PC-3 (cell line): ENCODE data around the gene ZNF91. TPM values are rescaled to one million over a fixed set of nuclear protein-coding genes. Genes with fewer than 3 reads are reported as not detected.
"Not testable (repeated sequence)": the region's sequence is repeated elsewhere in the genome, so short reads cannot be mapped to it uniquely, and the experiment has no call there.

Source experiments
- ATAC-seq: fragments of 200-7000 bp; cut with Tn5 transposase; 2 replicates; pipeline ENCODE4 v1.9.1; 2020; ENCODE audit warnings: mild to moderate bottlenecking, moderate library complexity
- BruUV-seq: library from RNA; stranded (reverse); fragments of 400-500 nt; replicated peaks from 2 replicates; lab custom pipeline; 2021; lab: Mats Ljungman, UMichigan
- CTCF ChIA-PET: fragments of 300-600 bp; sonication (Branson Sonifier 250); formaldehyde crosslinking; loops from one replicate; lab custom pipeline; 2022; ENCODE audit warnings: antibody characterized with exemption; lab: Charles Lee
- POLR2A ChIA-PET: fragments of 300-600 bp; sonication (Branson Sonifier 250); formaldehyde crosslinking; loops from one replicate; lab custom pipeline; 2022; ENCODE audit warnings: antibody characterized with exemption; ENCODE audit not compliant: unreplicated experiment; lab: Charles Lee
- DNase-seq: peaks from one replicate; pipeline ENCODE4 v3.0.0-alpha.2; 2015
- H2AFZ ChIP-seq: fragments of 300-600 bp; sonication (generic); 2 replicates; pipeline ENCODE4 v1.6.0; 2016; ENCODE audit warnings: antibody characterized with exemption, low read length
- H3F3A ChIP-seq: fragments of 300-600 bp; sonication (generic); one replicate; pipeline ENCODE4 v1.6.0; 2017; ENCODE audit warnings: antibody characterized with exemption, low read length, control low read depth, mild to moderate bottlenecking; ENCODE audit not compliant: unreplicated experiment
- H3K27ac ChIP-seq: fragments of 300-600 bp; sonication (generic); 2 replicates; pipeline ENCODE4 v1.5.1; 2016; ENCODE audit warnings: mild to moderate bottlenecking, low read length
- H3K27me3 ChIP-seq: fragments of 300-600 bp; sonication (generic); 2 replicates; pipeline ENCODE4 v1.6.1; 2016; ENCODE audit warnings: low read length, mixed read lengths
- H3K36me3 ChIP-seq: fragments of 300-600 bp; sonication (generic); 2 replicates; pipeline ENCODE4 v1.6.1; 2016; ENCODE audit warnings: low read depth, mixed run types, low read length, mixed read lengths
- H3K4me1 ChIP-seq: fragments of 300-600 bp; sonication (generic); 2 replicates; pipeline ENCODE4 v1.5.1; 2016; ENCODE audit warnings: low read length; ENCODE audit not compliant: insufficient read depth
- H3K4me2 ChIP-seq: fragments of 300-600 bp; sonication (generic); 2 replicates; pipeline ENCODE4 v1.6.0; 2016; ENCODE audit warnings: low read length
- H3K4me3 ChIP-seq: fragments of 300-600 bp; sonication (generic); 2 replicates; pipeline ENCODE4 v1.5.1; 2016; ENCODE audit warnings: mild to moderate bottlenecking, low read length, mixed read lengths
- H3K79me2 ChIP-seq: fragments of 300-600 bp; sonication (generic); 2 replicates; pipeline ENCODE4 v1.6.1; 2017; ENCODE audit warnings: low read length, mixed read lengths
- H3K9ac ChIP-seq: fragments of 300-600 bp; sonication (generic); 2 replicates; pipeline ENCODE4 v1.6.0; 2016; ENCODE audit warnings: mild to moderate bottlenecking, low read length
- H3K9me2 ChIP-seq: fragments of 300-600 bp; sonication (generic); replicated peaks from 2 replicates; pipeline ENCODE4 v1.6.1; 2016; ENCODE audit warnings: mixed run types, low read length, mixed read lengths
- H3K9me3 ChIP-seq: fragments of 300-600 bp; sonication (generic); 2 replicates; pipeline ENCODE4 v1.6.1; 2016; ENCODE audit warnings: low read length, mixed read lengths
- H4K20me1 ChIP-seq: fragments of 300-600 bp; sonication (generic); 2 replicates; pipeline ENCODE4 v1.6.1; 2016; ENCODE audit warnings: low read length, mixed read lengths
- CTCF ChIP-seq: fragments of 300-600 bp; sonication (generic); conservative IDR thresholded peaks from 2 replicates; pipeline ENCODE4 v1.5.1; 2017; ENCODE audit warnings: antibody characterized with exemption, low read depth, mild to moderate bottlenecking, low read length
- EZH2 ChIP-seq: fragments of 300-600 bp; sonication (generic); IDR thresholded peaks from one replicate; pipeline ENCODE4 v1.6.1; 2017; ENCODE audit warnings: antibody characterized with exemption, mild to moderate bottlenecking, low read length; ENCODE audit not compliant: unreplicated experiment
- EZH2phosphoT487 ChIP-seq: fragments of 300-600 bp; sonication (generic); IDR thresholded peaks from 2 replicates; pipeline ENCODE4 v1.6.1; 2018; ENCODE audit warnings: mild to moderate bottlenecking, antibody characterized with exemption, low read length, borderline replicate concordance
- intact Hi-C: fragments of 100-400 bp; cut with micrococcal nuclease; formaldehyde crosslinking; loops from 2 replicates; pipeline ENCODE4 v1.9.0; 2023
- total RNA-seq: library from RNA; depleted of rRNA; stranded (reverse); fragments of >200 nt; gene quantifications from 2 replicates; pipeline ENCODE4 v1.2.3, GENCODE V29; 2014

ZNF91 gene
- total RNA-seq, 1 experiment from 2014 or later, result 22.2 TPM

- H3F3A ChIP-seq, result no peaks in the 10 kb centered on the region
- DNase-seq (peak; percentile 56), ATAC-seq (peak; percentile 80)
- CTCF ChIA-PET, result no interaction called here
- peaks cover 96% of the 10 kb centered on the region for H3K36me3 ChIP-seq
- H3K9me3 ChIP-seq, result peaks cover 62% of the 10 kb centered on the region
- POLR2A ChIA-PET, result no interaction called here
- peaks cover 10% of the 10 kb centered on the region; the same call in 1 of the 2 replicates for H3K4me1 ChIP-seq
- peak overlapping the region; percentile 23; the same call in 1 of the 2 replicates for H3K4me2 ChIP-seq
- H3K4me3 ChIP-seq, result peak overlapping the region; percentile 25
- no TSS peak for BruUV-seq
- no peak overlapping the region for H3K27ac ChIP-seq
- H3K27me3 ChIP-seq, result no peaks in the 10 kb centered on the region
- intact Hi-C loops, result no loop called here
- H4K20me1 ChIP-seq, result no peaks in the 10 kb centered on the region
- H2AFZ ChIP-seq, result no peak overlapping the region
- peaks cover 99% of the 10 kb centered on the region for H3K79me2 ChIP-seq
- H3K9me2 ChIP-seq, result no peaks in the 10 kb centered on the region
- no peak overlapping the region for H3K9ac ChIP-seq
- TF ChIP-seq EZH2, result no peak
Observed at GRCh38 chr19:23381114-23381513, 14.2 kb downstream of the ZNF91 start.

GRCh38 chr19:23379671-23380070 is 15.6 kb downstream of the ZNF91 start:
- Histone ChIP-seq H3K36me3 (peaks cover 96% of the 10 kb centered on the region), H3K79me2 (peaks cover 95% of the 10 kb centered on the region), H3K9me3 (peaks cover 56% of the 10 kb centered on the region)
- intact Hi-C loops, DNase-seq, H3K27ac ChIP-seq, H3K4me2 ChIP-seq, H3K27me3 ChIP-seq, H4K20me1 ChIP-seq, H2AFZ ChIP-seq, H3K4me3 ChIP-seq, H3K9ac ChIP-seq, BruUV-seq, ATAC-seq, H3F3A ChIP-seq, CTCF ChIA-PET, H3K4me1 ChIP-seq, H3K9me2 ChIP-seq: not testable (repeated sequence)
- POLR2A ChIA-PET, result interaction anchor here (0.6 kb wide), 1 partner anchor 262 kb away, joined by 7 read pairs; no protein-coding TSS in a partner anchor

GRCh38 chr19:23378948-23379347 is 16.3 kb downstream of the ZNF91 start:
- no TSS peak for BruUV-seq
- Histone ChIP-seq H3K9me3 (peaks cover 51% of the 10 kb centered on the region), H3K4me2 (no peak overlapping the region), H3K27me3 (no peaks in the 10 kb centered on the region), H3K9me2 (no peaks in the 10 kb centered on the region), H3K4me1 (peaks cover 10% of the 10 kb centered on the region; the same call in 1 of the 2 replicates), H3K36me3 (peaks cover 94% of the 10 kb centered on the region), H3K4me3 (no peak overlapping the region; the same call in 1 of the 2 replicates), H3K27ac (no peak overlapping the region), H4K20me1 (no peaks in the 10 kb centered on the region), H2AFZ (no peak overlapping the region), H3K79me2 (peaks cover 87% of the 10 kb centered on the region), H3F3A (no peaks in the 10 kb centered on the region), H3K9ac (no peak overlapping the region)
- ATAC-seq, result no peak
- intact Hi-C loops, result no loop called here
- POLR2A ChIA-PET, result interaction anchor here (0.6 kb wide), 1 partner anchor 262 kb away, joined by 7 read pairs; no protein-coding TSS in a partner anchor
- CTCF ChIA-PET, result no interaction called here
- DNase-seq, result no peak
- TF ChIP-seq EZH2phosphoT487 (no peak), CTCF (no peak), EZH2 (no peak)

GRCh38 chr19:23377276-23377675 is 18.0 kb downstream of the ZNF91 start:
- CTCF ChIA-PET, result no interaction called here
- H3K79me2 ChIP-seq, result peaks cover 75% of the 10 kb centered on the region

More at GRCh38 chr19:23377276-23377675, 18.0 kb downstream of the ZNF91 start:
- no peak overlapping the region for H3K27ac ChIP-seq
- H3K36me3 ChIP-seq, result peaks cover 93% of the 10 kb centered on the region
- ATAC-seq (no peak), DNase-seq (no peak)
- TF ChIP-seq CTCF (no peak), EZH2phosphoT487 (no peak), EZH2 (no peak)
- peaks cover 52% of the 10 kb centered on the region for H3K9me3 ChIP-seq
- H3K4me2 ChIP-seq, result no peak overlapping the region
- intact Hi-C loops, result no loop called here
- peaks cover 3% of the 10 kb centered on the region for H3F3A ChIP-seq
- H3K4me1 ChIP-seq, result peaks cover 10% of the 10 kb centered on the region; the same call in 1 of the 2 replicates
- BruUV-seq, result no TSS peak
- H3K4me3 ChIP-seq, result no peak overlapping the region
- no peaks in the 10 kb centered on the region for H3K27me3 ChIP-seq
- POLR2A ChIA-PET, result no interaction called here
- H3K9me2 ChIP-seq, result no peaks in the 10 kb centered on the region
- H4K20me1 ChIP-seq, result no peaks in the 10 kb centered on the region
- H3K9ac ChIP-seq, result no peak overlapping the region
- no peak overlapping the region for H2AFZ ChIP-seq
